Ramos (cell line): Measurements from ENCODE around the gene SEMA3C.

ENCODE experiments used
- in situ Hi-C: fragments of 300-500 bp; cut with MboI; formaldehyde crosslinking; loops from one replicate; pipeline ENCODE4 v1.14.3; 2022; ENCODE audit warnings: low sequenced_read_pairs; ENCODE audit not compliant: unreplicated experiment

Gene SEMA3C

GRCh38 chr7:80891259-80891544 is 27.6 kb downstream of the SEMA3C start:
- in situ Hi-C loops: no loop called here

- in situ Hi-C loops: no loop called here
Observed at GRCh38 chr7:80890426-80891258, 28.2 kb downstream of the SEMA3C start.

GRCh38 chr7:80889525-80889924 is 29.3 kb downstream of the SEMA3C start:
- in situ Hi-C loops: no loop called here

- in situ Hi-C loops: no loop called here
Observed at GRCh38 chr7:80885757-80886156, 33.1 kb downstream of the SEMA3C start.

- in situ Hi-C loops: no loop called here
Observed at GRCh38 chr7:80884511-80885195, 34.2 kb downstream of the SEMA3C start.

- in situ Hi-C loops: no loop called here
Observed at GRCh38 chr7:80883154-80884025, 35.5 kb downstream of the SEMA3C start.

GRCh38 chr7:80882213-80882801 is 36.5 kb downstream of the SEMA3C start:
- in situ Hi-C loops: no loop called here

GRCh38 chr7:80881351-80881900 is 37.4 kb downstream of the SEMA3C start:
- in situ Hi-C loops: no loop called here

- in situ Hi-C loops: no loop called here
Observed at GRCh38 chr7:80879849-80880248, 39.0 kb downstream of the SEMA3C start.

- in situ Hi-C loops: no loop called here
Observed at GRCh38 chr7:80876894-80877414, 41.9 kb downstream of the SEMA3C start.

GRCh38 chr7:80875537-80876120 is 43.2 kb downstream of the SEMA3C start:
- in situ Hi-C loops: no loop called here

- in situ Hi-C loops: no loop called here
Observed at GRCh38 chr7:80873140-80873539, 45.7 kb downstream of the SEMA3C start.

- in situ Hi-C loops: no loop called here
Observed at GRCh38 chr7:80871228-80871627, 47.6 kb downstream of the SEMA3C start.

GRCh38 chr7:80870813-80871212 is 48.0 kb downstream of the SEMA3C start:
- in situ Hi-C loops: no loop called here

- in situ Hi-C loops: no loop called here
Observed at GRCh38 chr7:80869821-80870751, 48.8 kb downstream of the SEMA3C start.

- in situ Hi-C loops: no loop called here
Observed at GRCh38 chr7:80869106-80869784, 49.6 kb downstream of the SEMA3C start.

- in situ Hi-C loops: no loop called here
Observed at GRCh38 chr7:80868566-80868965, 50.3 kb downstream of the SEMA3C start.

GRCh38 chr7:80860554-80860953 is 58.3 kb downstream of the SEMA3C start:
- in situ Hi-C loops: no loop called here
